Hepatocyte (in vitro differentiated cells): ENCODE results near the gene ZNF689.

Experiments used
- CTCF ChIP-seq: fragments of 200-600 bp; sonication (generic); IDR thresholded peaks from 2 replicates; pipeline ENCODE4 v1.5.1; 2016; ENCODE audit warnings: antibody characterized with exemption, mild to moderate bottlenecking; ENCODE audit not compliant: poor library complexity
- EZH2 ChIP-seq: fragments of 200-600 bp; sonication (generic); IDR thresholded peaks from 2 replicates; pipeline ENCODE4 v1.6.1; 2016; ENCODE audit warnings: antibody characterized with exemption, mild to moderate bottlenecking, borderline replicate concordance

- no peak for TF ChIP-seq CTCF
- TF ChIP-seq EZH2, result no peak
These were observed 12.4 kb upstream of the ZNF689 start for GRCh38 chr16:30622455-30623032.
